Ascending aorta (tissue), 2 donors: ENCODE results near the gene CBFA2T2. TPM values are rescaled to one million over a fixed set of nuclear protein-coding genes. Genes with fewer than 3 reads are reported as not detected.
A peak's percentile ranks its signal among the peaks of the same experiment; 100 is the strongest.

Experiments used
- DNase-seq, 2 donors: peaks; one replicate each; pipeline ENCODE4 v3.0.0-alpha.2; 2019; ENCODE audit warnings: low spot score in 2 of 2
- H3K27ac ChIP-seq, 2 donors: fragments of 200-600 bp; sonication (generic); one replicate each; pipeline ENCODE4 v1.5.1; 2016 to 2017; ENCODE audit warnings: mild to moderate bottlenecking in 1 of 2
- H3K27me3 ChIP-seq: fragments of 200-600 bp; sonication (generic); one replicate; pipeline ENCODE4 v1.5.1; 2017
- H3K36me3 ChIP-seq, 2 donors: fragments of 200-600 bp; sonication (generic); one replicate each; pipeline ENCODE4 v1.5.1; 2016
- H3K4me1 ChIP-seq, 2 donors: fragments of 200-600 bp; sonication (generic); one replicate each; pipeline ENCODE4 v1.5.1; 2016 to 2017; ENCODE audit warnings: mild to moderate bottlenecking in 1 of 2
- H3K4me3 ChIP-seq, 2 donors: fragments of 200-600 bp; sonication (generic); one replicate each; pipeline ENCODE4 v1.5.1; 2016 to 2017; ENCODE audit warnings: mild to moderate bottlenecking in 1 of 2
- H3K9me3 ChIP-seq, 2 donors: fragments of 200-600 bp; sonication (generic); one replicate each; pipeline ENCODE4 v1.5.1; 2016
- CTCF ChIP-seq, 3 experiments: fragments of 200-600 bp in 2 of 3; fragments of 450-650 bp in 1 of 3; sonication (generic) in 2 of 3; IDR thresholded peaks; one replicate each; pipeline ENCODE4 v1.5.1; 2016 to 2019; ENCODE audit warnings: antibody characterized with exemption in 3 of 3, mild to moderate bottlenecking in 1 of 3, moderate library complexity in 1 of 3
- intact Hi-C: fragments of 100-400 bp; cut with DNase I; formaldehyde crosslinking; loops from one replicate; pipeline ENCODE4 v1.15.1; 2023
- total RNA-seq: library from RNA; depleted of rRNA; stranded (reverse); fragments of >200 nt; gene quantifications from one replicate; pipeline ENCODE4 v1.1.0, GENCODE V29; 2016

Gene CBFA2T2
- total RNA-seq, 1 donor from 2014 or later: 22.4 TPM

GRCh38 chr20:33561692-33562601, 72.1 kb downstream of the CBFA2T2 start:
- peak overlapping the region; percentile 40 to 45 for H3K27ac ChIP-seq
- H3K4me1 ChIP-seq: peaks cover 0 to 10% of the 10 kb centered on the region in 2 donors
- peak overlapping the region in 1 of 2 donors; percentile 27 for H3K4me3 ChIP-seq
- no peaks in the 10 kb centered on the region for H3K27me3 ChIP-seq
- peak in 1 of 2 donors; percentile 83 for DNase-seq
- H3K9me3 ChIP-seq: no peaks in the 10 kb centered on the region
- intact Hi-C loops: no loop called here
- no peak for TF ChIP-seq CTCF (IDR thresholded peaks at IDR 0.05)
- no peaks in the 10 kb centered on the region for H3K36me3 ChIP-seq

DNA sequence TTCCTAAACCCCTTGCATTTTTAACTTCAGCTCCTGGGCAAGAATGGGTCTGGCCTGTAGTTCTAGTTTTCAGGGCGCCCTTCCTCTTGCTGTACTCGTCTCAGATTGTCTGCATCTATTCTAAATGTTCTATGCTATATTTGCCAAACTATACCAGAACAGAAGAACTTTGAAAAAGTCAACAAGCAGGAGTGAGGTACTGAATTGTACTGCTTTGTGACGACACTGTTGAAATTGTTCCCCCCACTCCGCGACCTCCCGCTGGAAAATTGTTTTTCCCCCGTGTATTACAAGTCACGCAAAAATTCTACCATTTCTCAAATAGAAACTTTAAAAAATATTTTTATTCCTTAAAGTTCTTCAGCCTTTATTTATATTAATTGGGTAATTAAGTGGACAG, 73.9 kb downstream of the CBFA2T2 start:
- Histone ChIP-seq H3K4me3 (no peak overlapping the region), H3K9me3 (no peaks in the 10 kb centered on the region), H3K27ac (peak overlapping the region in 1 of 2 donors; percentile 11), H3K27me3 (no peaks in the 10 kb centered on the region), H3K36me3 (no peaks in the 10 kb centered on the region), H3K4me1 (peaks cover 2 to 17% of the 10 kb centered on the region in 2 donors)
- intact Hi-C loops: no loop called here
- DNase-seq: no peak
- TF ChIP-seq CTCF (IDR thresholded peaks at IDR 0.05): no peak

- DNase-seq: no peak
- H3K27ac ChIP-seq: no peak overlapping the region
- H3K27me3 ChIP-seq: no peaks in the 10 kb centered on the region
- H3K4me1 ChIP-seq: peaks cover 5 to 30% of the 10 kb centered on the region in 2 donors
- TF ChIP-seq CTCF (IDR thresholded peaks at IDR 0.05): no peak
- intact Hi-C loops: no loop called here
- H3K9me3 ChIP-seq: no peaks in the 10 kb centered on the region
- H3K4me3 ChIP-seq: no peak overlapping the region
- no peaks in the 10 kb centered on the region for H3K36me3 ChIP-seq
Observed at GRCh38 chr20:33566781-33567603, 77.1 kb downstream of the CBFA2T2 start.

DNA sequence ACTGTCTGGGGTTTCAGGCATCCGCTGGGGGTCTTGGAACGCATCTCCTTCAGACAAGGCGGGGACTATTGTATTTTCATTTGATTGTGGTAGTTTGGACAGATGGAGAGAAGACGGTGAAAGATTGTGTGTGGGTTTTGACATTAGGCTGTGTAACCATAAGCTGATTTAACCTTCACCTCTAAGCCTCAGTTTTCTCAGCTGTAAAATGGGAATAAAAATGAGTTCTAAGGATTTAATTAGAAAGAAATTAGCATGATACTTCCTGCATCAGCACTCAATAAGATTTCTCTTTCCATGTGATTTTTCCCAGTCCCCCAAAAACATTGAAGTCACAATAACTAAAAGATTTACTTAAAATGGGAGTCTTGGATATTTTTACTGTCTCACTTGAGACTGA, 78.1 kb downstream of the CBFA2T2 start:
- no peak for DNase-seq
- Histone ChIP-seq H3K27me3 (no peaks in the 10 kb centered on the region), H3K36me3 (no peaks in the 10 kb centered on the region), H3K27ac (no peak overlapping the region), H3K4me1 (peaks cover 5 to 25% of the 10 kb centered on the region in 2 donors), H3K9me3 (no peaks in the 10 kb centered on the region), H3K4me3 (no peak overlapping the region)
- no peak for TF ChIP-seq CTCF (IDR thresholded peaks at IDR 0.05)
- intact Hi-C loops: no loop called here

GRCh38 chr20:33568378-33568777, 78.5 kb downstream of the CBFA2T2 start:
- H3K27me3 ChIP-seq: no peaks in the 10 kb centered on the region
- peak overlapping the region; percentile 28 to 47 for H3K27ac ChIP-seq
- DNase-seq: no peak
- no peaks in the 10 kb centered on the region for H3K36me3 ChIP-seq
- TF ChIP-seq CTCF (IDR thresholded peaks at IDR 0.05): no peak
- intact Hi-C loops: no loop called here
- H3K4me3 ChIP-seq: no peak overlapping the region
- H3K9me3 ChIP-seq: no peaks in the 10 kb centered on the region
- H3K4me1 ChIP-seq: peaks cover 5 to 22% of the 10 kb centered on the region in 2 donors
